ENCODE results near the gene MEIS2. TPM values are rescaled to one million over a fixed set of nuclear protein-coding genes. Genes with fewer than 3 reads are reported as not detected.
A peak's percentile ranks its signal among the peaks of the same experiment; 100 is the strongest.

Gene MEIS2
- total RNA-seq, 2 donors from 2014 or later = 54.0 to 55.2 TPM

GRCh38 chr15:37122703-37123102 is 22.4 kb upstream of the MEIS2 start:
- intact Hi-C loops (cut with DNase I) = no loop called here
- no peak for DNase-seq (ENCODE audit: low spot score)

- DNase-seq (ENCODE audit: low spot score) = no peak
- intact Hi-C loops (cut with DNase I) = no loop called here
Observed at GRCh38 chr15:37121492-37121891, 21.1 kb upstream of the MEIS2 start.

- DNase-seq (ENCODE audit: low spot score) = no peak
- intact Hi-C loops (cut with DNase I) = no loop called here
Observed at GRCh38 chr15:37117030-37117429, 16.7 kb upstream of the MEIS2 start.

GRCh38 chr15:37115538-37115937 is 15.2 kb upstream of the MEIS2 start:
- DNase-seq (ENCODE audit: low spot score) = no peak
- intact Hi-C loops (cut with DNase I) = no loop called here

GRCh38 chr15:37112971-37113670 is 12.8 kb upstream of the MEIS2 start:
- intact Hi-C loops (cut with DNase I) = loop anchor here in 1 of 2 donors (1.0 kb wide), 1 partner anchor 230 kb away; no protein-coding TSS in a partner anchor
- DNase-seq (ENCODE audit: low spot score) = no peak

- intact Hi-C loops (cut with DNase I) = no loop called here
- no peak for DNase-seq (ENCODE audit: low spot score)
Observed at GRCh38 chr15:37112171-37112570, 11.8 kb upstream of the MEIS2 start.

- intact Hi-C loops (cut with DNase I) = no loop called here
- DNase-seq (ENCODE audit: low spot score) = no peak
Observed at GRCh38 chr15:37111427-37111717, 11.0 kb upstream of the MEIS2 start.

GRCh38 chr15:37109872-37110572 is 9.7 kb upstream of the MEIS2 start:
- no peak for DNase-seq (ENCODE audit: low spot score)
- intact Hi-C loops (cut with DNase I) = loop anchor here (1.0 to 10.0 kb wide), 2 partner anchors 24 to 225 kb away; no protein-coding TSS in a partner anchor

GRCh38 chr15:37109168-37109871 is 9.0 kb upstream of the MEIS2 start:
- intact Hi-C loops (cut with DNase I) = loop anchor here (1.0 to 10.0 kb wide), 2 partner anchors 25 to 225 kb away; no protein-coding TSS in a partner anchor
- no peak for DNase-seq (ENCODE audit: low spot score)

GRCh38 chr15:37108381-37109167 is 8.2 kb upstream of the MEIS2 start:
- intact Hi-C loops (cut with DNase I) = loop anchor here (1.0 to 10.0 kb wide), 2 partner anchors 26 to 224 kb away; no protein-coding TSS in a partner anchor
- DNase-seq (ENCODE audit: low spot score) = no peak

GRCh38 chr15:37107744-37108380 is 7.5 kb upstream of the MEIS2 start:
- intact Hi-C loops (cut with DNase I) = loop anchor here in 1 of 2 donors (10.0 kb wide), 1 partner anchor 223 kb away; no protein-coding TSS in a partner anchor
- DNase-seq (ENCODE audit: low spot score) = no peak

GRCh38 chr15:37107071-37107743 is 6.9 kb upstream of the MEIS2 start:
- DNase-seq (ENCODE audit: low spot score) = no peak

GRCh38 chr15:37106490-37107001 is 6.2 kb upstream of the MEIS2 start:
- intact Hi-C loops (cut with DNase I) = loop anchor here in 1 of 2 donors (10.0 kb wide), 1 partner anchor 222 kb away; no protein-coding TSS in a partner anchor
- DNase-seq (ENCODE audit: low spot score) = peak; percentile 83

More at GRCh38 chr15:37107071-37107743, 6.9 kb upstream of the MEIS2 start:
- intact Hi-C loops (cut with DNase I) = loop anchor here in 1 of 2 donors (10.0 kb wide), 1 partner anchor 222 kb away; no protein-coding TSS in a partner anchor

- DNase-seq (ENCODE audit: low spot score) = no peak
- intact Hi-C loops (cut with DNase I) = loop anchor here in 1 of 2 donors (10.0 kb wide), 1 partner anchor 221 kb away; no protein-coding TSS in a partner anchor
Observed at GRCh38 chr15:37105889-37106288, 5.5 kb upstream of the MEIS2 start.

GRCh38 chr15:37105029-37105428 is 4.7 kb upstream of the MEIS2 start:
- intact Hi-C loops (cut with DNase I) = loop anchor here in 1 of 2 donors (10.0 kb wide), 1 partner anchor 220 kb away; no protein-coding TSS in a partner anchor
- no peak for DNase-seq (ENCODE audit: low spot score)

- intact Hi-C loops (cut with DNase I) = loop anchor here in 1 of 2 donors (10.0 kb wide), 1 partner anchor 220 kb away; no protein-coding TSS in a partner anchor
- no peak for DNase-seq (ENCODE audit: low spot score)
Observed at GRCh38 chr15:37104424-37104981, 4.2 kb upstream of the MEIS2 start.

Measured in posterior vena cava (tissue), 2 donors.